Activated naive CD4-positive, alpha-beta T cell treated with anti-CD3 and anti-CD28 coated beads, Interleukin-2, amount 10 ng/mL, durations not matched to agents 5 hours and 36 hours (primary cell): Measurements from ENCODE around the gene PDCD5. TPM values are rescaled to one million over a fixed set of nuclear protein-coding genes. Genes with fewer than 3 reads are reported as not detected.

ENCODE experiments used
- total RNA-seq, 2 experiments: library from RNA; stranded (reverse); gene quantifications; one replicate each; pipeline ENCODE4 v1.2.3, GENCODE V29; 2021

Gene PDCD5
- total RNA-seq = 100 to 1,000 TPM; 106 to 107 TPM

GRCh38 chr19:32580901-32581704, at the start of gene PDCD5:
PDCD5 (plus strand) TSS chr19:32581190; CDS start chr19:32581262, 72 bp downstream.

Other genes with a start within 250 kb of the PDCD5 start
- 10 to 100 TPM; 27.1 to 29.8 TPM for gene ZNF507, start 235.6 kb upstream of the PDCD5 start, total RNA-seq
- gene DPY19L3, start 175.4 kb upstream of the PDCD5 start, total RNA-seq = 10 to 100 TPM; 11.6 to 12.3 TPM
- gene ANKRD27, start 94.0 kb downstream of the PDCD5 start, total RNA-seq = 10 to 100 TPM; 40.6 to 45.3 TPM
- gene RGS9BP, start 94.7 kb downstream of the PDCD5 start, total RNA-seq = under 1 TPM; 0.22 to 0.25 TPM
- gene NUDT19, start 110.6 kb downstream of the PDCD5 start, total RNA-seq = 10 to 100 TPM; 15.3 to 15.5 TPM
- gene TDRD12, start 138.6 kb downstream of the PDCD5 start, total RNA-seq = under 1 TPM; 0.39 to 0.40 TPM